ENCODE results near the gene RPL9. TPM values are rescaled to one million over a fixed set of nuclear protein-coding genes. Genes with fewer than 3 reads are reported as not detected.

RPL9 gene
- total RNA-seq, 4 donors from 2014 or later = 1,742 to 7,890 (median 5,202) TPM

DNA sequence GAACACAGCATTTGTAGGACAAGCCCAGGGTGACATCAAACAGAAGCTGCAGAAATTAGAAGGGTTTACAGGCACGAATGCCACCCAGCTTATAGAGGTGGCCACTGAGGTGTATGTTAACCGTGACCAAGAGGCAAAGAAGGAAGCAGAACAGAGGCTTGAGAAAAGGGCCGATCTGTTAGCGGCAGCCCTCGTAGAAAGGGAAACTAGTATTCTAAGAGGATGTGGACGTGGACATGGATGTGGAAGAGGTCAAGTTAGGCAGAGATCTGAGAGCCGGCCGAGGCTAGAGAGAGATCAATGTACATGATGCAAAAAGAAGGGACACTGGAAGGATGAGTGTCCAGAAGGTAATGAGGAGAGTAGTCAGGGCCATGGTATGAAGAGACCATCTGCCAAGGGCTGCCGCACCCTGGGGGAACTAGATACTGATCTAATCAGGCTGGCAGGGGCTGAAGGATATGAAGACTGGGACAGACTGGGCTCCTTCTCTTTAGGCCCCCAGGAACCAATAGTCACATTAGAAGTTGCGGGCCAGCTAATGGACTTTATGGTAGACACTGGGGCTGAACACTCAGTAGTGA is 27.6 kb upstream of the RPL9 start:
- Histone ChIP-seq H3K36me3 (no peaks in the 10 kb centered on the region), H3K27ac (no peak overlapping the region), H3K4me1 (no peaks in the 10 kb centered on the region), H3K27me3 (no peaks in the 10 kb centered on the region), H3K9me3 (no peaks in the 10 kb centered on the region), H3K4me3 (no peak overlapping the region)
- no peak for ATAC-seq
- WGBS, 2 donors (ENCODE audit: low coverage in 1 of 2) = 78 to 83% methylated on average over 2 to 10 of the region's 10 CpGs
- TF ChIP-seq EP300 (IDR thresholded peaks at IDR 0.05) = no peak
- TF ChIP-seq POLR2AphosphoS5 (IDR thresholded peaks at IDR 0.05) = no peak
- TF ChIP-seq, protein P1, sequence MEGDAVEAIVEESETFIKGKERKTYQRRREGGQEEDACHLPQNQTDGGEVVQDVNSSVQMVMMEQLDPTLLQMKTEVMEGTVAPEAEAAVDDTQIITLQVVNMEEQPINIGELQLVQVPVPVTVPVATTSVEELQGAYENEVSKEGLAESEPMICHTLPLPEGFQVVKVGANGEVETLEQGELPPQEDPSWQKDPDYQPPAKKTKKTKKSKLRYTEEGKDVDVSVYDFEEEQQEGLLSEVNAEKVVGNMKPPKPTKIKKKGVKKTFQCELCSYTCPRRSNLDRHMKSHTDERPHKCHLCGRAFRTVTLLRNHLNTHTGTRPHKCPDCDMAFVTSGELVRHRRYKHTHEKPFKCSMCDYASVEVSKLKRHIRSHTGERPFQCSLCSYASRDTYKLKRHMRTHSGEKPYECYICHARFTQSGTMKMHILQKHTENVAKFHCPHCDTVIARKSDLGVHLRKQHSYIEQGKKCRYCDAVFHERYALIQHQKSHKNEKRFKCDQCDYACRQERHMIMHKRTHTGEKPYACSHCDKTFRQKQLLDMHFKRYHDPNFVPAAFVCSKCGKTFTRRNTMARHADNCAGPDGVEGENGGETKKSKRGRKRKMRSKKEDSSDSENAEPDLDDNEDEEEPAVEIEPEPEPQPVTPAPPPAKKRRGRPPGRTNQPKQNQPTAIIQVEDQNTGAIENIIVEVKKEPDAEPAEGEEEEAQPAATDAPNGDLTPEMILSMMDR (IDR thresholded peaks at IDR 0.05) = no peak
- no peak for TF ChIP-seq POLR2A (IDR thresholded peaks at IDR 0.05)

GRCh38 chr4:39484582-39485272 is 26.0 kb upstream of the RPL9 start:
- Histone ChIP-seq H3K9me3 (no peaks in the 10 kb centered on the region), H3K27ac (no peak overlapping the region), H3K4me3 (no peak overlapping the region), H3K27me3 (no peaks in the 10 kb centered on the region), H3K4me1 (no peaks in the 10 kb centered on the region), H3K36me3 (no peaks in the 10 kb centered on the region)
- whole genome bisulfite sequencing, 2 donors (ENCODE audit: low coverage in 1 of 2) = 64 to 69% methylated on average over 3 of the region's 6 CpGs
- TF ChIP-seq POLR2AphosphoS5 (IDR thresholded peaks at IDR 0.05) (no peak), POLR2A (IDR thresholded peaks at IDR 0.05) (no peak), EP300 (IDR thresholded peaks at IDR 0.05) (no peak)
- TF ChIP-seq, protein P1 (IDR thresholded peaks at IDR 0.05) = no peak
- ATAC-seq = no peak

DNA sequence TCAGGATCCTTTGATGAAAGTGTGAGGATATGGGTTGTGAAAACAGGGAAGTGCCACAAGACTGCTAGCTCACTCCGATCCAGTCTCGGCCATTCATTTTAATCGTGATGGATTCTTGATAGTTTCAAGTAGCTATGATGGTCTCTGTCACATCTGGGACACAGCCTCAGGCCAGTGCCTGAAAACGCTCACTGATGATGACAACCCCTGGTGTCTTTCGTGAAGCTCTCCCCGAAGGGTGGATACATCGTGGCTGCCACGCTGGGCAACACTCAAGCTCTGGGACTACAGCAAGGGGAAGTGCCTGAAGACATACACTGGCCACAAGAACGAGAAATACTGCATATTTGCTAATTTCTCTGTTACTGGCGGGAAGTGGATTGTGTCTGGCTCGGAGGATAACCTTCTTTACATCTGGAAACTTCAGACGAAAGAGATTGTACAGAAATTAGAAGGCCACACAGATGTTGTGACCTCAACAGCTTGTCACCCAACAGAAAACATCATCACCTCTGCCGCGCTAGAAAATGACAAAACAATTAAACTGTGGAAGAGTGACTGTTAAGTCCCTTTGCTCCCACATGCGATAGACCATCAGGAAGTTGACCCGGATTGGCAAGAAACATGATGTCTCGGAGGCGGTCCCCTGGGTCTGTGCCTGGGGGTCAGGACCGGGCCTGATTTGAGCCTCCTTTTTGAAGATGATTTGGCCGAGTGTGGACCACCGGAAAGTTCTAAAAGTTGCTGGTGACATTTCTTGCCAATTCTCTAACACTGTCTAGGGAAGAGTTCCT is 22.4 kb upstream of the RPL9 start:
- ATAC-seq = no peak
- Histone ChIP-seq H3K4me1 (no peaks in the 10 kb centered on the region), H3K36me3 (peaks cover 0 to 20% of the 10 kb centered on the region in 2 donors), H3K9me3 (no peaks in the 10 kb centered on the region), H3K27ac (no peak overlapping the region), H3K4me3 (no peak overlapping the region), H3K27me3 (no peaks in the 10 kb centered on the region)
- no peak for TF ChIP-seq POLR2AphosphoS5 (IDR thresholded peaks at IDR 0.05)
- TF ChIP-seq EP300 (IDR thresholded peaks at IDR 0.05) = no peak
- TF ChIP-seq, protein P1 (IDR thresholded peaks at IDR 0.05) = no peak
- no peak for TF ChIP-seq POLR2A (IDR thresholded peaks at IDR 0.05)
- WGBS, 2 donors (ENCODE audit: low coverage in 1 of 2) = 86 to 89% methylated on average over 7 to 8 of the region's 21 CpGs

- ATAC-seq = no peak
- no peak overlapping the region for H3K27ac ChIP-seq
- H3K4me1 ChIP-seq = no peaks in the 10 kb centered on the region
- no peaks in the 10 kb centered on the region for H3K27me3 ChIP-seq
- WGBS, 2 donors (ENCODE audit: low coverage in 1 of 2) = 94 to 100% methylated on average over 1 to 15 of the region's 27 CpGs
- no peak overlapping the region for H3K4me3 ChIP-seq
- no peaks in the 10 kb centered on the region for H3K9me3 ChIP-seq
- H3K36me3 ChIP-seq = peaks cover 0 to 20% of the 10 kb centered on the region in 2 donors
- TF ChIP-seq EP300 (IDR thresholded peaks at IDR 0.05) (no peak), POLR2AphosphoS5 (IDR thresholded peaks at IDR 0.05) (no peak), POLR2A (IDR thresholded peaks at IDR 0.05) (no peak)
- TF ChIP-seq, protein P1 (IDR thresholded peaks at IDR 0.05) = no peak
Measured at GRCh38 chr4:39480251-39480650, 21.5 kb upstream of the RPL9 start.

Measured in gastroesophageal sphincter (tissue), 4 donors.